Immature natural killer cell (primary cell): ENCODE results near the gene COL4A2. TPM values are rescaled to one million over a fixed set of nuclear protein-coding genes. Genes with fewer than 3 reads are reported as not detected.

Experiments used
- DNase-seq, 3 donors: peaks; one replicate each; pipeline ENCODE4 v3.0.0; 2022; ENCODE audit warnings: mixed read lengths in 1 of 3
- H3K27ac Mint-ChIP-seq, 6 donors: one replicate each; pipeline ENCODE4 v1.8.0; 2020; ENCODE audit warnings: mixed read lengths in 6 of 6, mild to moderate bottlenecking in 5 of 6, inconsistent platforms in 4 of 6, moderate library complexity in 3 of 6
- H3K27me3 Mint-ChIP-seq, 3 donors: one replicate each; pipeline ENCODE4 v1.8.0; 2020 to 2021; ENCODE audit warnings: low read depth in 3 of 3, mild to moderate bottlenecking in 3 of 3, mixed read lengths in 3 of 3, moderate library complexity in 3 of 3, inconsistent platforms in 1 of 3
- H3K36me3 Mint-ChIP-seq, 3 donors: one replicate each; pipeline ENCODE4 v1.8.0; 2020; ENCODE audit warnings: mixed read lengths in 3 of 3, inconsistent platforms in 2 of 3, mild to moderate bottlenecking in 2 of 3
- H3K4me1 Mint-ChIP-seq, 2 donors: one replicate each; pipeline ENCODE4 v1.8.0; 2020; ENCODE audit warnings: inconsistent platforms in 2 of 2, mild to moderate bottlenecking in 2 of 2, mixed read lengths in 2 of 2, moderate library complexity in 1 of 2
- H3K4me3 Mint-ChIP-seq, 5 donors: one replicate each; pipeline ENCODE4 v1.8.0; 2020; ENCODE audit warnings: mild to moderate bottlenecking in 5 of 5, mixed read lengths in 5 of 5, inconsistent platforms in 3 of 5, moderate library complexity in 3 of 5
- H3K9me3 Mint-ChIP-seq, 6 donors: one replicate each; pipeline ENCODE4 v1.8.0; 2020; ENCODE audit warnings: mild to moderate bottlenecking in 6 of 6, mixed read lengths in 6 of 6, inconsistent platforms in 4 of 6, moderate library complexity in 3 of 6
- polyA plus RNA-seq, 3 donors: library from polyadenylated mRNA; unstranded; fragments of 300-500 nt; fragmentation: Illumina TruSeq; gene quantifications; one replicate each; pipeline ENCODE4 v1.2.3, GENCODE V29; 2021

The COL4A2 gene
- polyA plus RNA-seq, 3 donors from 2014 or later, result not detected

DNA sequence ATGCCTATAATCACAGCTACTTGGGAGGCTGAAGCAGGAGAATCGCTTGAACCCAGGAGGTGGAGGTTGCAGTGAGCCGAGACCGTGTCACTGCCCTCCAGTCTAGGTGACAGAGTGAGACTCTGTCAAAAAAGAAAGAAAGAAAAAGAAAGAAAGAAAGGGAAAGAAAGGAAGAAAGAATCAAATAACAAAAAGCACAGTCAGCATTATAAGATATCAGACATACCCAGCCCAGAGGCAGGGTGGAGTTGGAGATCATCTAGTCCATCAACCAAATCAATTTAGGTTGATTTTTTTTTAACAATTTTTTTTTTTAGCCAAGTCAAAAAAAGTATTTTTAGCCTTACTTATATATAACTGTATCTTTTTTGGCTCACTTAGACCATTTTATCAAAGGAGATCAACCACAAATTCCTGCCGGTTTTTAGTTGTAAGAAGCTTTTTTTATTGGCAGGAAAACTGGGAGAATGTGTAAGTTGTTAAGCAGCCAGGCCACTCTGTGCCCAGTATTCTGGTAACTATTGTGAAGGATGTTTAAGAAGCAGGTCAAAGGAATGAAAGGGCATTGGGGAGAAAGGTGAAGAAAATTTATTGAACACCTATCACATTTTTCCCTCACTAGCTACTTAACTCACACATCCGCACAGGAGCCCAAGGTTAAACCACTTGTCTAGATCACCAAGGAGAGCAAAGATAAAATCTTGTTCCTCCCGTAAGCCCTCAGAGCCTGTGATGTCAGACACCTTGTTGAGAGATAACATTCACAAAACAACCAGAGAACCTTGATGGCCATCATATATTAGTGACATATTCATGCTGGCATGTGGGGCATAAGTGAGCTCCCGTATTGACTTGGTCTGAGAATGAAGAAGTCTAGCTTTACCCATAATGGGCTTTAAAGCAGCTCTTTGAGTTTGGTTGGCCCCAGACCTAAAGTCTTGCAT, 91.8 kb downstream of the COL4A2 start:
- Mint-ChIP-seq H3K36me3 (no peaks in the 10 kb centered on the region), H3K27ac (no peak overlapping the region), H3K27me3 (peaks cover 0 to 11% (median 7%) of the 10 kb centered on the region in 3 donors), H3K4me3 (no peak overlapping the region), H3K9me3 (no peaks in the 10 kb centered on the region), H3K4me1 (no peaks in the 10 kb centered on the region)
- DNase-seq, result no peak

DNA sequence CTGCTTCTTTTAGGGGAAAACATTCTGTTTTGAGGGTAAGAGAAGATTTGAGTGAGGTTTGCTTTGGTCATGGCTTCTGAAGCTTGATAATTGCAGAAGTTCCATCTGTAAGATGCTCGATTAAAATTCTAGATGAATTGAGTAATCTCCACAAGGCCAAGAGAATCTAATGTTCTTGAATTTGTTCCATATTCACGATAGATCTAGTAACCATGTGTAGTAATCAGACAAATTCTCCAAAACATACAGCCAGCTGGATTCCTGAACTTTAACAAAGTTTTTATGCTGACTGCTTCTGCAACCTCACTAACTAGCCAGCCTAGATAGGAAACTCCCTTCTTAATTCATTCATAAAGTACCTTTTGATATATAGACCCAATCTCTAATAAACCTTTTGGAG, 92.7 kb downstream of the COL4A2 start:
- H3K4me3 Mint-ChIP-seq, result no peak overlapping the region
- H3K36me3 Mint-ChIP-seq, result no peaks in the 10 kb centered on the region
- H3K4me1 Mint-ChIP-seq, result no peaks in the 10 kb centered on the region
- no peak overlapping the region for H3K27ac Mint-ChIP-seq
- no peak for DNase-seq
- no peaks in the 10 kb centered on the region for H3K9me3 Mint-ChIP-seq
- H3K27me3 Mint-ChIP-seq, result peaks cover 0 to 15% (median 7%) of the 10 kb centered on the region in 3 donors

DNA sequence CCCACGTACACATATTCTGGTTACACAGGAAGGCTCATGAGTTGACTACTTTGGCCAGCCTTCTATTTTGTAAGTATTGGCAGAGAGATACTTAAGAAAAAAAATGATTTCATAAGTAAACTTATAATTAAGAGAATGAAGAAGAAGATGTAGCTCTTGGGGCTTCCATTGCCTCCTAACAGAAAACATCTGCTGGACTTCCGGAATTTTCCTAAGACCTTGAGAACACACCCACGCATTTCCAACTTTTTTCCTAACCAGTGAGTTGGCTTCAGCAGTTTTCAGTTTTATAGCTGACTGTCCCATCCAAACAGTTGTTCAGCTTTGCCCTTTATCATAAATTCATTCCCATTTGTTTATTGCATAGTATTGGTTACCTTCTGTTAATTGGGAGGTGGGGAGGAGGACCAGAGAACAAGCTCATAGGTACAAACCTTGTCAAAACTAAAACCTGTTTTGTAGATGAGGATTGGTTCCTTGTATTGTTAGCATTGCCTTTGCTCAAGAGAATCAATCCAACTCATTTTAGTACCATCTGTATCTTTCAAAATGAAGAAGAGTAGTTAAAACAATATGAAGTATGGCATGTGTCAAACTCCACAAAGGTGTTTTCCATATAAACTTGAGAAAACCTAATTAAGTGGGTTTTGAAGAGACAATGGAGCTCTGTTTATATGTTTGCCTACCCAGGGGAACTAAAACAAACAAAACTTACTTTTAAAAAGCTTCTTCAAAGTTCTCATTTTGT, 93.9 kb downstream of the COL4A2 start:
- Mint-ChIP-seq H3K27me3 (peaks cover 0 to 21% (median 7%) of the 10 kb centered on the region in 3 donors), H3K36me3 (no peaks in the 10 kb centered on the region), H3K27ac (no peak overlapping the region)

DNA sequence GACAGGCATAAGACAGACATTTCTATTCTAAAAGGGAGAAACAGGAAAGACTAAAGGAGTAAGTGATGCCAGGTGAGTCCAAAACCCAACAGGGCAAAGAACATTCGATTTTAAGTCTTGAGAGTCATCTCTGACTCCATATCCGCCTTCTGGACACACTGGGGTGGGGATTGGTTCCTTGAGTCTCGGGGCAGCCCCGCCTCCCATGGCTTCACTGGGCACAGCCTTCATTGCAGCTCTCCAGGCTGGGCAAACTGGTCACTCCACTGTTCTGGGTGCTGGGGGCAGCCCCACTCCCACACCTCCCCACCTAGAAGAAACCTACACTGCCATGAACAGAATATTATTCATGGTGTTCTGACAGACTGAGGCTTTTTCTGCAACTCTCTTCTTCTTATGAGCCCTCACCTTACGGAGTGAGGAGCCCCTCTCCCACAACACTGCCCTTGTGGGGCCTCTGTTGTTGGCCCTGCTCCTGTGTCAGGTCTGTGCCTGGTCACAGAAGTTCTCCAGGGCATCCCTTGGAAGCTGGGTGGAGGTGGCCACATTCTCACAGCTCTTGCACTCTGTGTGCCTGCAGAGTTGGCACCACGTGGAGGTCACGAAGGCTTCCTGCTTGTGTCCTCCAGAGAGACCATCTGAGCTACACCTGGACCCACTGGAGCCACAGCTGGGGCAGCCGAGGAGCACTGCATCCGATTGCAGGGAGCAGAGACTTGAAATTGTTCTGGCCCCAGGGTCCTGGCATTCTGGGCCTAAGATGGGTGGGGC, 95.4 kb downstream of the COL4A2 start:
- H3K4me3 Mint-ChIP-seq, result no peak overlapping the region
- H3K36me3 Mint-ChIP-seq, result no peaks in the 10 kb centered on the region
- H3K9me3 Mint-ChIP-seq, result no peaks in the 10 kb centered on the region
- H3K4me1 Mint-ChIP-seq, result no peaks in the 10 kb centered on the region
- H3K27me3 Mint-ChIP-seq, result peaks cover 4 to 19% (median 7%) of the 10 kb centered on the region in 3 donors
- no peak overlapping the region for H3K27ac Mint-ChIP-seq
- DNase-seq, result no peak

More for the DNA sequence above, 93.9 kb downstream of the COL4A2 start:
- no peak overlapping the region for H3K4me3 Mint-ChIP-seq
- H3K4me1 Mint-ChIP-seq, result no peaks in the 10 kb centered on the region
- DNase-seq, result no peak
- H3K9me3 Mint-ChIP-seq, result no peaks in the 10 kb centered on the region

DNA sequence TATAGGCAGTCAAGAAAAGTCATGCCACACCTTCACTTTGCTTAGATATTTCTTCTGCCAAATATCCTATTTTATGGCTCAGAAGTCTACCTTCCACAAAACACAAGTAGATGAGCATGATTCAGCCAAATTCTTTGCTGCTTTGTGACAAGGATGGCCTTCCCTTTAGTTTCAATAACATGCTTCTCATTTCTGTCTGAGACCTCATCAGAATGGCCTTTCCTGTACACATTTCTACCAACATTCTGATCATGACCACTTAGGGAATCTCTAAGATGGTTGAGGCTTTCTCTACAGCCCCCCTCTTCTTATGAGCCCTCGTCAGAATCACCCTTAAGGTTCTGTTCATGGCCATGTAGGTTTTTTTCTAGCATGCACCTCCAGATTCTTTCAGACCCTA, 96.2 kb downstream of the COL4A2 start:
- peaks cover 4 to 19% (median 7%) of the 10 kb centered on the region in 3 donors for H3K27me3 Mint-ChIP-seq

DNA sequence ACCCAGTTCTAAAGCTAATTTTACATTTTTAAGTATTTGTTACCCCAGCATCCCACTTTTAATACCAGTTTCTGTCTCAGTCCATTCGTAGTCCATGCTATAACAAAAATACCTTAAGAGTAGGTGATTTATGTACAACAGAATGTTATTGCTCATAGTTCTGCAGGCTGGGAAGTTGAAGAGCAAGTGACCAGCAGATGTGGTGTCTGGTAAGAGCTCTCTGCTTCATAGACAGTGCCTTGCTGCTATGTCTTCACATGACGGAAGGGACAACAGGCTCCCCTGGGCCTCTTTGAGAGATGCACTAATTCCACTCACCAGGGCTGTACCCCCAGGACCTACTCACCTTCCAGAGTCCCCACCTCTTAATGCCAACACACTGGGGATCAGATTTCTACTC, 96.6 kb downstream of the COL4A2 start:
- Mint-ChIP-seq H3K4me1 (no peaks in the 10 kb centered on the region), H3K9me3 (no peaks in the 10 kb centered on the region), H3K4me3 (no peak overlapping the region), H3K27me3 (peaks cover 4 to 19% (median 7%) of the 10 kb centered on the region in 3 donors), H3K27ac (no peak overlapping the region), H3K36me3 (no peaks in the 10 kb centered on the region)
- no peak for DNase-seq

More for the DNA sequence above, 96.2 kb downstream of the COL4A2 start:
- DNase-seq, result no peak
- Mint-ChIP-seq H3K4me3 (no peak overlapping the region), H3K27ac (no peak overlapping the region), H3K9me3 (no peaks in the 10 kb centered on the region), H3K36me3 (no peaks in the 10 kb centered on the region), H3K4me1 (no peaks in the 10 kb centered on the region)

DNA sequence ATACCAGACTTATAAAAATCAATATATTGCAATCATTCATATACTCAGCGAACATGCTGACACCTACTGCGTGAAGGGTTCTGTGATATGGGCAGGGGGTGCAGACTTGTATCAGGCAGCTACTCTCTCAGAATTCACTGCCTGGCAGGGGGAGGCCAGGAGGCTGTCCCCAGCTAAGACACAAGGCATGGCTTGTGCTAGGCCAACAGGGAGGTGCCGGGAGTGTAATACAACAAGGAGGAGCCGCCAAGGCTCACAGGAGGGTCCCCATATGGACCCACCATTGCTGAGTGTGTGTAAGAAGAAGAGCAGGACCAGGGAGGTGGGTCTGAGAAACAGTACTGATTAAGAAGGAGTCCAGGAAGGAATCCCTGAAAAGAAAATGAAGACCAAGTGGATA, 97.2 kb downstream of the COL4A2 start:
- H3K36me3 Mint-ChIP-seq, result no peaks in the 10 kb centered on the region
- DNase-seq, result no peak
- peaks cover 5 to 19% (median 6%) of the 10 kb centered on the region in 3 donors for H3K27me3 Mint-ChIP-seq
- H3K9me3 Mint-ChIP-seq, result no peaks in the 10 kb centered on the region
- no peak overlapping the region for H3K4me3 Mint-ChIP-seq
- H3K27ac Mint-ChIP-seq, result no peak overlapping the region
- H3K4me1 Mint-ChIP-seq, result no peaks in the 10 kb centered on the region

DNA sequence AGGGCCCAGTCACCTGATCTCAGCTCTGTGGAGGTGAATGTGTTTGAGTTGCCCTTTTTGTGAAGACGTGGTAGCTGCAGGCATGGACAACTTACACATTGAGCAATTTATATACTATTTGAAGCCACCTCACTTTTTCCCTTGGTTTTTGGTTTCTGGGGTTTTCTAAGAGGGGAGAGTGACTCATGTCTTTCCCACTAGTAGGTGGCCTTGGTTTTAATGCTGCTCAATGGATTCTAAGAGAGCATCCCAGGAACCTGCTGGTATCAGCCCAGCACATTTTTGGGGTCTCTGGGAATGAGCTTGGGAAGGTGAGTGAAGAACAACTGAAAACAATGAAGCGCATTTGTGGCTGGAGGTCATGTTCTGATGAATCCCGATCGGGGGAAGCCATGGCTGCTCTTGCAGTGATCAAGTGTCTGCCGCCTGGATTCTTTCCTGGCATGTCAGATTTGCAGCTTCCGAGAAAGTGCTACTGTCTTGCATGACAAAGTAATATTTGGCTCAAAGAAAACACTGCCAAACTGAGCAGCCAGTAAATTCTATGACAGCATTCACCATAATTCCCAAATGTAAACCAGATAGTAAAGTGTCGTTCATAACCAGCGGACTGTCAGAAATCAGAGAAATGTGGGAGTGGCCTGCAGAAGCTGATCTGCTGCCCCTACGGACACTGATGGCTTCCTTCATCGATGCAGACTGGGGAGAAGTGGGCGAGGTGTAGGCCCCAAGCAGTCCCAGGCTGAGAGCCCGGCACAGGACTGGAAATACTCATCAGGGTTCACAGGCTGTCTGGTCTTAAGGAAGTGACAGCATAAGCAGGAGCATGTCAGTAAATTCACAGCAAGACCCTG, 98.7 kb downstream of the COL4A2 start:
- Mint-ChIP-seq H3K27me3 (peaks cover 3 to 22% (median 13%) of the 10 kb centered on the region in 3 donors), H3K4me3 (no peak overlapping the region), H3K27ac (no peak overlapping the region), H3K36me3 (no peaks in the 10 kb centered on the region), H3K4me1 (no peaks in the 10 kb centered on the region), H3K9me3 (no peaks in the 10 kb centered on the region)
- no peak for DNase-seq

DNA sequence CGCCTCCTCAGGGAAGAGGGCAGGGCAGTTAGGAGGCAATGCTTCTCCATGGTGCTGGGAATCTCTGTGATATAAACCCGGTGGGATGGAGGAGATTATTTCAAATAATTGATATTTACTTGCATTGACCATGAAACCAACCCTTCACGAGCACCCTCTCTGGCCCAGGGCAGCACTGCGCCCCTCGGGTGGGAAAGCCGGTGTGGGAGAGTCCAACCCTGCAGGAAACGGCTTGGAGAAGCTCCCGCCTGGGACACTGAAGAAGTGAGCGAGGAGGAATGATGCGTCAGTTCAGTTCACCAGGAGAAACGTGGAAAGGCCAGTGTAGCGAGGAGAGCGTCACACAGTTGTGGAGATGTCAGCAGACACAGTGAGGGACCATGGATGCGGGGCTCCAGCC, 99.9 kb downstream of the COL4A2 start:
- Mint-ChIP-seq H3K27me3 (peaks cover 3 to 15% (median 14%) of the 10 kb centered on the region in 3 donors), H3K9me3 (no peaks in the 10 kb centered on the region), H3K36me3 (no peaks in the 10 kb centered on the region), H3K4me3 (no peak overlapping the region), H3K4me1 (no peaks in the 10 kb centered on the region), H3K27ac (no peak overlapping the region)
- no peak for DNase-seq

DNA sequence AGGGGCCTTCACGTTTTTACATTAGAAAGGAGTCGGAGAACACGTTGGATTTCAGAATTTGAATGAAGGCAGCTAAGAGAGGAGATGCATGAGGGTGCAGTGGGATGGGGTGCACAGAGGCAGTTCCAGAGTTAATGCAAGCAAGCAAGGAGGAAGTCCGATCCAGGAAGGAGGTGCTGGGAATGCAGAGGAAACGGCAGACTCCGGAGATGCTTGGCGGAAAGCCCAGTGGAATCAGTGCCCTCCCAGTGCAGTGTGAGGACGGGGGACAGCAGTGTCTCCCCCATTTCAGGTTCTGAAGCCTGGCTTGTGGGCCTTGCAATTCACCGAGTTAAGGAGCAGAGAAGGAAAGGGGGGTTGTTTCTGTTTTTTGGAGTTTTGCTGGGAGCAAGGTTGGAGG, 100.4 kb downstream of the COL4A2 start:
- H3K4me1 Mint-ChIP-seq, result no peaks in the 10 kb centered on the region
- no peak for DNase-seq
- H3K4me3 Mint-ChIP-seq, result no peak overlapping the region
- H3K36me3 Mint-ChIP-seq, result no peaks in the 10 kb centered on the region
- H3K27ac Mint-ChIP-seq, result no peak overlapping the region
- no peaks in the 10 kb centered on the region for H3K9me3 Mint-ChIP-seq
- peaks cover 3 to 16% (median 14%) of the 10 kb centered on the region in 3 donors for H3K27me3 Mint-ChIP-seq

DNA sequence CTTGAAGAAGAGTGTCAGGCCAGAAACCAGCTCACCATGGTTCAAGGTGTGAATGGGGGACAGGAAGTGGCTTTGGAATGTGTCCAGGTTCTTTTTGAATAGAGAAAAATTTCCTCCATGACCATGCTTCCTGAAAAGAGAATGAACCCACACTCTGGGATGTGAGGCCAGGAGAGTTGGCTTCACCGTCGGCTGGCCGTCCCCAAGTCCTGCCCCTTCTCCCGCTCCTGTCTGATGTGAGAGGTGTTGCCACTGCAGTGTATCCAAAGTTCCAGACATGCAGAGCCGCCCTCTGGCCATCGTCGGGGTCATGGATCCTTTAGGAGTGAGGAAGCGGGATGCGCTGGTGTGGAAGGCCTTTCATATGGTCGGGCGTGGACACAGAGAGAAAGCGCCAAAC, 101.2 kb downstream of the COL4A2 start:
- no peak overlapping the region for H3K27ac Mint-ChIP-seq
- DNase-seq, result no peak
- no peaks in the 10 kb centered on the region for H3K4me1 Mint-ChIP-seq
- H3K36me3 Mint-ChIP-seq, result no peaks in the 10 kb centered on the region
- no peak overlapping the region for H3K4me3 Mint-ChIP-seq
- peaks cover 3 to 16% (median 14%) of the 10 kb centered on the region in 3 donors for H3K27me3 Mint-ChIP-seq
- no peaks in the 10 kb centered on the region for H3K9me3 Mint-ChIP-seq

DNA sequence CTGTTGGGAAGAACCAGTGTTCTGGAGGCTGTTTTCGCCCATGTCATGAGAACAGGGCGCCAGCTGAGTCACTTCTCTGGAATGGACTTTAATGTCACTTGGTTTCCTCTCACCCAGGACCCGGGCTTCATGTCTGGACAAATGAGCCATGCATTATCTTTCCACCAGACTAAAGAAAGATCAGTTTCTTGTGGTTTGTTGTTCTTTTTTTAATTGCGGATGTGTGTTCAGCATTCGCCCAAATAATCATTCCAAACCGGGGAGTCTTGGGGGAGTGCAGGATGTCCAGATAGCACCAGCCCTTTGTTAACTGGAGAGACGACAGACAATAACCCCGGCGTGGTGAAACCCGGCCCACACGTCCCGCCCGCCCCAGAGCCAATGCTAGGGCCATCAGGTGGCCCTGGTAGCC, 102.5 kb downstream of the COL4A2 start:
- H3K4me3 Mint-ChIP-seq, result no peak overlapping the region
- H3K9me3 Mint-ChIP-seq, result no peaks in the 10 kb centered on the region
- DNase-seq, result no peak
- H3K4me1 Mint-ChIP-seq, result no peaks in the 10 kb centered on the region
- no peak overlapping the region for H3K27ac Mint-ChIP-seq
- no peaks in the 10 kb centered on the region for H3K36me3 Mint-ChIP-seq
- H3K27me3 Mint-ChIP-seq, result peaks cover 3 to 16% (median 13%) of the 10 kb centered on the region in 3 donors

DNA sequence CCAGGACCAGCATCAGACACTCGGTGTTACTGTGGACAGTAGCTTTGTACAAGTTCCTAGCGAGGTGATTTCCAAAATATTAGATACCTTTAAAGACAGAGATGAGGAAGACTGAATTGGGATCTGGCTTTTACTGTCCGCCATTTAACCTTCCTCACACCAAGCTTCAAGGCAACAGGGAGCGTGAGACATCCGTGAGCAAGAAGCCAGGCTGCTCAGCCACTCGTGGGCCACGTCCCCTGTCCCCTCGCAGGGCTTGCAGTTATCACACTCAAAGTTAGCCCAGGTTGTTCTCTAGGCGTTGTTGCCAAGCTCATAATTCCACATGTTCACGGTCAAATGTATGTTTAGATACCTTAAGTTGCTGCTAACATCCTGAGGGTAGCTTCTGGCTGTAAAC, 102.9 kb downstream of the COL4A2 start:
- H3K27ac Mint-ChIP-seq, result no peak overlapping the region
- H3K9me3 Mint-ChIP-seq, result no peaks in the 10 kb centered on the region
- no peaks in the 10 kb centered on the region for H3K36me3 Mint-ChIP-seq

More for the DNA sequence above, 102.9 kb downstream of the COL4A2 start:
- H3K27me3 Mint-ChIP-seq, result peaks cover 3 to 16% (median 12%) of the 10 kb centered on the region in 3 donors
- no peak overlapping the region for H3K4me3 Mint-ChIP-seq
- H3K4me1 Mint-ChIP-seq, result no peaks in the 10 kb centered on the region
- no peak for DNase-seq
